RWPE1 (cell line): ENCODE results near the gene SLC9A9.

Experiments
- CTCF ChIA-PET: fragments of 350-600 bp; sonication (Branson Sonifier 250); formaldehyde crosslinking; extraction: SDS; loops from one replicate; lab custom pipeline; 2021; lab: Yijun Ruan, JAX
- POLR2A ChIA-PET: fragments of 400-600 bp; formaldehyde crosslinking; extraction: SDS; loops from one replicate; lab custom pipeline; 2020; ENCODE audit warnings: antibody characterized with exemption; ENCODE audit not compliant: low non-redundant PET; lab: Yijun Ruan, JAX
- DNase-seq: peaks from one replicate; pipeline ENCODE4 v3.0.0; 2012; ENCODE audit warnings: low spot score
- H3K27ac ChIP-seq: fragments of 450-650 bp; 2 replicates; pipeline ENCODE4 v1.5.1; 2017
- CTCF ChIP-seq: fragments of 450-650 bp; conservative IDR thresholded peaks from 2 replicates; pipeline ENCODE4 v1.5.1; 2017; ENCODE audit warnings: low read depth, mild to moderate bottlenecking

The SLC9A9 gene

GRCh38 chr3:143775459-143775858 is 72.8 kb downstream of the SLC9A9 start:
- CTCF ChIA-PET = interaction anchor here (0.6 to 0.7 kb wide), 2 partner anchors 108 to 141 kb away, joined by 3 read pairs; no protein-coding TSS in a partner anchor
- POLR2A ChIA-PET = no interaction called here
- TF ChIP-seq CTCF = peak; percentile 65
- DNase-seq = peak; percentile 79
- no peak overlapping the region for H3K27ac ChIP-seq

GRCh38 chr3:143771939-143772338 is 76.3 kb downstream of the SLC9A9 start:
- POLR2A ChIA-PET = no interaction called here
- no peak for TF ChIP-seq CTCF
- DNase-seq = no peak
- no peak overlapping the region for H3K27ac ChIP-seq
- CTCF ChIA-PET = no interaction called here

DNA sequence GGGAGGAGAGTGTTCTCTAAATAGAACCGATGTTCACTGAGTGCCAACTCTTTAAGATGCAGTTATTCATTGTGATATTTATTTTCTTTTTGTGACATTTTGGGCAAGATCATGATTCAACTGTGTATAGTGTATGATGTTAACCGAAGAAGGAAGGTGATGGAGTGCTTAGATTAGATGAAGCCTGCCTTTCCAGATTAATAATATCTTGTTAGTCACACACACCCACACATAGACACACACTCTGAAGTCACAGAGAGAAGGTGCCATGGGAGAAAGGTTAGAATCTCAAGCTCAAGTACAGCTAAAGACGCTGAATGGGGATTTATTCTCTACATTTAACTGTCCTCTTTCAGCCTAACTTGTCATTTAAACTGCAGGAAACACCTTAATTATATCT is 77.0 kb downstream of the SLC9A9 start:
- no peak for DNase-seq
- no peak overlapping the region for H3K27ac ChIP-seq
- ChIA-PET CTCF (no interaction called here), POLR2A (no interaction called here)
- TF ChIP-seq CTCF = no peak

- no peak for DNase-seq
- H3K27ac ChIP-seq = no peak overlapping the region
- ChIA-PET POLR2A (no interaction called here), CTCF (no interaction called here)
- no peak for TF ChIP-seq CTCF
Observed at GRCh38 chr3:143770391-143770790, 77.9 kb downstream of the SLC9A9 start.

- no peak for DNase-seq
- no peak for TF ChIP-seq CTCF
- ChIA-PET CTCF (interaction anchor here (0.6 kb wide), 1 partner anchor 597 kb away, joined by 3 read pairs; no protein-coding TSS in a partner anchor), POLR2A (no interaction called here)
- H3K27ac ChIP-seq = no peak overlapping the region
Observed at GRCh38 chr3:143769616-143770015, 78.7 kb downstream of the SLC9A9 start.

DNA sequence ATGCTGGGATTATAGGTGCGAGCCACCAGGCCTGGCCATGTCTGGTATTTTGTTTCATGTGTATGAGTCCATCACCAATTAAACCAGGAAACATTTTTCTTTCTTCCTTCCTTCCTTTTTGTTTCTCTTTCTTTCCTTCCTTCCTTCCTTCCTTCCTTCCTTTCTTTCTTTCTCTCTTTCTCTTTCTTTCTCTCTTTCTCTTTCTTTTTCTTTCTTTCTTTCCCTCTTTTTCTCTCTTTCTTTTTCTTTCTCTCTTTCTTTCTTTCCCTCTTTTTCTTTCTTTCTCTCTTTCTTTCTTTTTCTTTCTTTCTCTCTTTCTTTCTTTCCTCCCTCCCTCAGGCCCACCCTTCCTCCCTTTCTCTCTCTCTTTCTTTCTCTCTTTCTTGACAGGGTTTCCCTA is 83.4 kb downstream of the SLC9A9 start:
- TF ChIP-seq CTCF = no peak
- no peak overlapping the region for H3K27ac ChIP-seq
- DNase-seq = no peak
- CTCF ChIA-PET = no interaction called here
- POLR2A ChIA-PET = no interaction called here
